ENCODE data around the gene KCNJ12. TPM values are rescaled to one million over a fixed set of nuclear protein-coding genes. Genes with fewer than 3 reads are reported as not detected.

Gene KCNJ12
- total and polyA plus RNA-seq, 2 of the 4 experiments (the other 2 are of a cell fraction) = under 0.01 to 0.10 TPM

GRCh38 chr17:21356537-21357127 lies 19.5 kb upstream of the KCNJ12 start:
- H3K9me1 ChIP-seq (ENCODE audit: insufficient read depth, low read length) = no peaks in the 10 kb centered on the region
- no peaks in the 10 kb centered on the region for H3K79me1 ChIP-seq (ENCODE audit: low read depth in 1 of 2, low read length in 2 of 2)
- CTCF ChIA-PET = no interaction called here
- H3K36me3 ChIP-seq (ENCODE audit: control insufficient read depth, insufficient read depth, low read length) = no peaks in the 10 kb centered on the region
- ATAC-seq (ENCODE audit: low read depth) (no peak), DNase-seq (no peak)
- POLR2A ChIA-PET (ENCODE audit: unreplicated experiment) = no interaction called here
- no peaks in the 10 kb centered on the region for H3K9me3 ChIP-seq (ENCODE audit: control insufficient read depth, insufficient read depth, low read length)
- H4K8ac ChIP-seq (ENCODE audit: low read depth in 2 of 2, low read length in 2 of 2) = no peak overlapping the region
- TF ChIP-seq RAD21 (IDR thresholded peaks at IDR 0.05; ENCODE audit: low read length) (no peak), BHLHE40 (IDR thresholded peaks at IDR 0.05; ENCODE audit: low read depth, low read length) (no peak), RFX5 (IDR thresholded peaks at IDR 0.05; ENCODE audit: low read depth, low read length) (no peak), NFE2L2 (IDR thresholded peaks at IDR 0.05; ENCODE audit: low read depth, low read length) (no peak), RCOR1 (IDR thresholded peaks at IDR 0.05; ENCODE audit: insufficient replicate concordance, low read length) (no peak), MXI1 (IDR thresholded peaks at IDR 0.05; ENCODE audit: borderline replicate concordance, low read depth, low read length) (no peak), CTCF (conservative IDR thresholded peaks at IDR 0.05; ENCODE audit: low read depth, low read length) (no peak), MAZ (IDR thresholded peaks at IDR 0.05; ENCODE audit: borderline replicate concordance, low read depth, low read length) (no peak), ELK1 (IDR thresholded peaks at IDR 0.05; ENCODE audit: borderline replicate concordance, low read depth, low read length) (no peak), USF2 (IDR thresholded peaks at IDR 0.05; ENCODE audit: low read depth, low read length) (no peak)
- in situ Hi-C loops (cut with MboI; ENCODE audit: low sequenced_read_pairs) = no loop called here
- no peak overlapping the region for H3K4me2 ChIP-seq (ENCODE audit: low read depth, low read length)
- no peak overlapping the region for H2AFZ ChIP-seq (replicated peaks; ENCODE audit: low read length, poor library complexity)
- no TSS peak for BruUV-seq (replicated peaks)
- H3K18ac ChIP-seq (ENCODE audit: low read depth, low read length) = no peak overlapping the region
- H4K91ac ChIP-seq (ENCODE audit: insufficient read depth, low read depth, low read length) = no peak overlapping the region
- no peak overlapping the region for H2BK120ac ChIP-seq (ENCODE audit: low read depth, low read length)
- H2AK5ac ChIP-seq (ENCODE audit: low read depth, low read length) = no peak overlapping the region
- H4K20me1 ChIP-seq (ENCODE audit: insufficient read depth, low read length) = no peaks in the 10 kb centered on the region
- no peak overlapping the region for H2BK20ac ChIP-seq (ENCODE audit: low read depth, low read length)
- no peak overlapping the region for H3K4ac ChIP-seq (ENCODE audit: low read depth, low read length)
- 92% methylated on average over 2 of the region's 2 CpGs; no CpG with 5 or more reads in 1 of the 2 experiments for WGBS, 2 experiments (ENCODE audit: extremely low coverage in 2 of 2, insufficient read length in 1 of 2)
- peak overlapping the region; percentile 12 for H2BK5ac ChIP-seq (ENCODE audit: low read depth, low read length, poor library complexity, severe bottlenecking)
- no peak overlapping the region for H2BK15ac ChIP-seq (ENCODE audit: low read depth, low read length)
- no peak overlapping the region for H3K56ac ChIP-seq (ENCODE audit: extremely low read depth, insufficient read depth, low read length)
- H3K4me3 ChIP-seq (ENCODE audit: insufficient read depth, low read depth, low read length) = no peak overlapping the region
- H4K5ac ChIP-seq (ENCODE audit: low read depth, low read length) = no peak overlapping the region
- no peaks in the 10 kb centered on the region for H3K4me1 ChIP-seq (ENCODE audit: control insufficient read depth, insufficient read depth, low read length)
- peaks cover 37% of the 10 kb centered on the region for H3K27me3 ChIP-seq (ENCODE audit: control insufficient read depth, insufficient read depth, low read length)
- intact Hi-C loops (cut with micrococcal nuclease) = no loop called here
- H2AK9ac ChIP-seq (replicated peaks; ENCODE audit: low read depth, low read length, poor library complexity) = no peak overlapping the region
- H3K9ac ChIP-seq (ENCODE audit: low read depth, low read length) = no peak overlapping the region
- H3K27ac ChIP-seq (ENCODE audit: insufficient read depth, low read length) = no peak overlapping the region
- dilution Hi-C loops (cut with HindIII; ENCODE audit: low sequenced_read_pairs, unreplicated experiment) = no loop called here
- no peak overlapping the region for H3K14ac ChIP-seq (replicated peaks; ENCODE audit: low read depth, low read length)
- H3K23ac ChIP-seq (ENCODE audit: low read depth, low read length) = no peak overlapping the region
